GM21786 (cell line): ENCODE results near the gene NBEA.

Source experiments
- ATAC-seq: cut with Tn5 transposase; IDR thresholded peaks from one replicate; pipeline ENCODE4 v1.9.1; 2021; ENCODE audit not compliant: unreplicated experiment

Gene NBEA

GRCh38 chr13:35694549-35695447 is 752.7 kb downstream of the NBEA start:
- ATAC-seq, result no peak

- no peak for ATAC-seq
Observed at GRCh38 chr13:35695448-35695770, 753.3 kb downstream of the NBEA start.

- ATAC-seq, result no peak
Observed at GRCh38 chr13:35697186-35697730, 755.2 kb downstream of the NBEA start.

- no peak for ATAC-seq
Observed at GRCh38 chr13:35698911-35699576, 757.0 kb downstream of the NBEA start.

GRCh38 chr13:35699825-35700510 is 757.9 kb downstream of the NBEA start:
- ATAC-seq, result no peak

- no peak for ATAC-seq
Observed at GRCh38 chr13:35700671-35701070, 758.6 kb downstream of the NBEA start.

GRCh38 chr13:35702316-35702715 is 760.2 kb downstream of the NBEA start:
- ATAC-seq, result no peak

- ATAC-seq, result no peak
Observed at GRCh38 chr13:35703061-35703460, 761.0 kb downstream of the NBEA start.

- no peak for ATAC-seq
Observed at GRCh38 chr13:35704331-35704730, 762.3 kb downstream of the NBEA start.

- ATAC-seq, result no peak
Observed at GRCh38 chr13:35706281-35706680, 764.2 kb downstream of the NBEA start.

- no peak for ATAC-seq
Observed at GRCh38 chr13:35706721-35707120, 764.7 kb downstream of the NBEA start.

GRCh38 chr13:35711909-35712308 is 769.8 kb downstream of the NBEA start:
- ATAC-seq, result no peak

- no peak for ATAC-seq
Observed at GRCh38 chr13:35712907-35713761, 771.1 kb downstream of the NBEA start.

GRCh38 chr13:35714121-35714520 is 772.1 kb downstream of the NBEA start:
- no peak for ATAC-seq

- ATAC-seq, result no peak
Observed at GRCh38 chr13:35714588-35715377, 772.7 kb downstream of the NBEA start.

GRCh38 chr13:35716186-35716585 is 774.1 kb downstream of the NBEA start:
- no peak for ATAC-seq

- ATAC-seq, result no peak
Observed at GRCh38 chr13:35716729-35717128, 774.7 kb downstream of the NBEA start.

GRCh38 chr13:35718084-35718483 is 776.0 kb downstream of the NBEA start:
- no peak for ATAC-seq

- no peak for ATAC-seq
Observed at GRCh38 chr13:35720290-35720689, 778.2 kb downstream of the NBEA start.
